HG03457 (cell line): ENCODE results near the gene SAP30L.

Source experiments
- ATAC-seq: cut with Tn5 transposase; IDR thresholded peaks from one replicate; pipeline ENCODE4 v1.9.1; 2021; ENCODE audit warnings: moderate number of reproducible peaks; ENCODE audit not compliant: unreplicated experiment

The SAP30L gene

GRCh38 chr5:154418344-154418820 lies 27.4 kb upstream of the SAP30L start:
- ATAC-seq: no peak

GRCh38 chr5:154419236-154419635 lies 26.6 kb upstream of the SAP30L start:
- ATAC-seq: no peak

GRCh38 chr5:154421868-154422267 lies 23.9 kb upstream of the SAP30L start:
- ATAC-seq: no peak

- ATAC-seq: no peak
Measured at GRCh38 chr5:154422298-154422697, 23.5 kb upstream of the SAP30L start.

GRCh38 chr5:154428208-154428607 lies 17.6 kb upstream of the SAP30L start:
- no peak for ATAC-seq

GRCh38 chr5:154429341-154429740 lies 16.5 kb upstream of the SAP30L start:
- no peak for ATAC-seq

GRCh38 chr5:154430466-154430865 lies 15.3 kb upstream of the SAP30L start:
- ATAC-seq: no peak

- no peak for ATAC-seq
Measured at GRCh38 chr5:154430961-154431630, 14.7 kb upstream of the SAP30L start.

GRCh38 chr5:154435226-154435625 lies 10.6 kb upstream of the SAP30L start:
- no peak for ATAC-seq

- ATAC-seq: no peak
Measured at GRCh38 chr5:154437281-154437965, 8.4 kb upstream of the SAP30L start.

GRCh38 chr5:154440540-154440939 lies 5.3 kb upstream of the SAP30L start:
- no peak for ATAC-seq

- ATAC-seq: no peak
Measured at GRCh38 chr5:154442801-154443200, 3.0 kb upstream of the SAP30L start.

GRCh38 chr5:154444556-154445421 lies 1.0 kb upstream of the SAP30L start:
- ATAC-seq: no peak

- peak; percentile 12 for ATAC-seq
Measured at GRCh38 chr5:154446195-154447088, 645 bp downstream of the SAP30L start.

GRCh38 chr5:154447089-154447725 lies 1.4 kb downstream of the SAP30L start:
- no peak for ATAC-seq

- ATAC-seq: no peak
Measured at GRCh38 chr5:154449786-154450185, 4.0 kb downstream of the SAP30L start.

GRCh38 chr5:154451957-154452356 lies 6.2 kb downstream of the SAP30L start:
- no peak for ATAC-seq

GRCh38 chr5:154455585-154455984 lies 9.8 kb downstream of the SAP30L start:
- no peak for ATAC-seq

- no peak for ATAC-seq
Measured at GRCh38 chr5:154456540-154456939, 10.7 kb downstream of the SAP30L start.

- ATAC-seq: no peak
Measured at GRCh38 chr5:154459015-154459414, 13.2 kb downstream of the SAP30L start.
